ENCODE results near the gene CDCP1.

CDCP1 gene

GRCh38 chr3:45145681-45146614, at the start of gene CDCP1:
TSS of gene CDCP1 (minus strand) at chr3:45146378. CDS start at chr3:45146287, 91 bp downstream.
- DNase-seq: peak; percentile 49

GRCh38 chr3:45194791-45195190, 48.6 kb upstream of the CDCP1 start:
- no peak for DNase-seq

DNA sequence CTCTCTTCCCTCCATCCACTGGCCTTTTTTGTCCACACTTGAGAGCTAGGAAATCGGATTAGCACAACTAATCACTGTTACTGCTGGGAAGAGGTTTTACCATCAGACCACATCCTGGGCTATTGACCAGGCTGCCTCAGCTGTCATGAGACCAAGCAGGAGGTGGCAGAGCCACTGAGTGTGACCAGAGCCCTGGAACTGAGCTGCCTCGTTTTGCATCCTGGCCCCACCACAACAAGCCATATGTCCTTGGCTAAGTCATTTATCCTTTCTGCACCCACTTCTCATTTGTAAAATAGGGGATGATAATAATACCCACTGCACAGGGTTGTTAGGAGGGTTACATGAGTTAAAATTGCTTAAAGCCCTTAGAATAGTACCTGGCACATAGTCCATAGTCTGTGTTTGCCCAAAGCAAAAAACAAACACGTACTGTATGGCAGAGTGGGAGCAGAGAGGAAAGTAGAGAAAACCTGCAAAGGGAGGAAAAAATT, 45.8 kb upstream of the CDCP1 start:
- DNase-seq: no peak

DNA sequence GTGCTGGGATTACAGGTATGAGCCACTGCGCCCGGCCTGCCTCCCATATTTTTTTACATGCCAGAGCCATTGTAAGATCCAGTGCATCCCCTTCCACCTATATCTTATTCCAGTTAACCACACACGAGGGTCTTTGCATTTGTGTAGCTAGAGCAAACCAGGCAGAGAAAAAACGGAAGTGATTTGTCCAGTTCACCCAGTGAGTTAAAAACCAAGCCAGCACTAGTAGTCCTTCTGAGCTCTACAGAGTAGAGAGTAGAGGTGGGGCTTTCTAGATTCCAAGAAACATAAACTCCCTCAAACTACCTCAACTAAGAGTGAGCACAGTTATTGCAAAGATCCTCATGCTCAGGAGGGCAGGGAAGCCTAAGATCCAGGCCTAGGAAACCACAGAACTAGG, 45.2 kb upstream of the CDCP1 start:
- no peak for DNase-seq

GRCh38 chr3:45188719-45189659, 42.8 kb upstream of the CDCP1 start:
- no peak for DNase-seq

DNA sequence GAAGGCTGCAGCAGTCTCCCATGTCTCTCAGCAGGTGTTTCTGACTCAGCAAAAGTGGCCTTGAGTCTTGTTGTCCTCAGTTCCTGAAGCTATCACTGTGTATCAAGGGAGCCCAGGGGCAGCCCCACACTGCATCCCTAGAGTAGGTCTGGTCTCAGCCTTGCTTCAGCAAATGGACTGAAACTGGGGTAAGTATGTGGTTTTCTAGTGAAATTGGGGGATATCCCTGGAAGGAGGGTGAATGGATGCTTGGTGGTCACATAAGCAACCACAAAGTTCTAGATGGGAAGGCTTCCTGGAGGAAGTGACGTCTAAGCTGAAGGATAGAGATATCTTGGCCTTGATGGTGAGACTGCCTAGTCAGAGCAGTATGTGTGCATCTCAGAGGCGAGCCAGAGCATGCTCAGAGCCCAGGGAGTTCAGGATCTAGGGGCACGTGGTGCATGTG, 41.5 kb upstream of the CDCP1 start:
- no peak for DNase-seq

DNA sequence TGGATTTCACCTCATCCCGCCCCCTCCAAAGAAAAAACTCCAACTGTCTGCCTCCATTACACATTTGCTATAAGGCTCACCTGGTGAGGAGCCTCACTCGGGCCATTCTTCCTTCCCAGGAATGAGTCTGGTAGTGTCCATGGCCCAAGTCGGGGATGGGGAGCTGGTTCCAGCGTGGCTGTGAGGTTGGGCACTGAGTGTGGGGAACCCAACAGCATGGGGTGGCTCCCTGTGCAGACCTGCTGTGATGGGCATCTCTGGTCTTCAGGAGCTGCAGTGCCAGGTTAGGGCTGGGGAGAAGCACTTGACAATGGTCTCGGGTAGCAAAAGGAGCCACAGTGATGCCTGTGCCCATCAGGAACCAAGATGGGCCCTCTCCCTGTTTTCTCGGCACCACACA, 40.7 kb upstream of the CDCP1 start:
- no peak for DNase-seq

DNA sequence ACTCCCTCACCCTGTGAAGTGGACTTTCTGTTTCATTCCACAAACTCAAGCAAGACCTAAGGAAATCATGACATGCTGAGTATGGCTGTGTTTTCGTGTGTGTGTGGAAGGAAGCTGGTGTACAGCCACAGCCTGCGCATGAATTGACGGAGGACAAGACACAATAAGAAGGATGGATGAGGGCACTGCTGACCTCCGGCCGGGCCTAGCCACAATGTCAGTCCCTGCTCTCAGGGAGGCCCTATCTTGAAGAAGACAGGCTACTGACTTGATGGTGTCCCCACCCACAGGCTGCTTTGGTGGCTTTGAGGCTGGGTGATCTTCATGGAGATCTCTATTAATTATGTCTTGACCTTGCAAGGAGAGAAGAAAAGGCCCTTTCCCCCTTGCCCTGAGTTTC, 39.3 kb upstream of the CDCP1 start:
- DNase-seq: no peak

DNA sequence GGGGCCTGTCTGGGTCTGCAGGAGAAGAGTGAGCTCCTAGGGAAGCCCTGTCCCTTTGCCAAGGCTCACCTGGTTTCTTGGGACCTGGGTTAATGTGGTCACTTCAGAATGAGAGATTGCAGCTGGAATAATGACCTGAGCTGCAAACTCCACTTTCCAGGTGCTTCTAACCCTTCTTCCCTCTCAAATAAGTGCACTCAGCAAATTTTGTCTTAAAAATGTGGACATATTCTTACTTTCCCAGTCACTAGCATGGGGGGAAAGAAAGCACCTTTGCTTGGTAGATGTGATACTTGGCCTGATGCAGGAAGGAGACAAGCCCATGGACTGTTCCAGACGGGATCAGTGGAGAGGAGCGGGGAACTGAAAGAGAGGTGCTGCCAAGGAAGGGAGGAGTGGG, 38.9 kb upstream of the CDCP1 start:
- DNase-seq: no peak

DNA sequence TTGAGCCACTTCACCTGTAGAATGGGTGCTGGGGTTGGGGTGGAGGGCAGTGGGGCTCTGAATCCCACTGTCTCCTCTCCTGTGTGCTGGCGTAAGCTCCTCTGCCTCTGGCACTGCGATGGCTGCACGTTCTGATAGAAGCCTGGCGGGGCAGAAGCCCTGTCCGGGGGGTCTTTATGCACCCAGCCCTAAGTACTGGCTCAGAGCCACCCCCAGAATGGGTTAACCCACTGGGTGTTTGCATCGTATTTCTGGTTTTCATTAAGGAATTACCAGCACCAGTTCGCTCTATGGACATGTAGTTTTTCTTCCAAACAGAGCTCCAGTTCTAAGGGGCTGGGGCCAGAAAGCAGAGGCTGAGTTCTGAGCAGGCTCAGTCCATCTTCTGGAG, 37.7 kb upstream of the CDCP1 start:
- DNase-seq: no peak

DNA sequence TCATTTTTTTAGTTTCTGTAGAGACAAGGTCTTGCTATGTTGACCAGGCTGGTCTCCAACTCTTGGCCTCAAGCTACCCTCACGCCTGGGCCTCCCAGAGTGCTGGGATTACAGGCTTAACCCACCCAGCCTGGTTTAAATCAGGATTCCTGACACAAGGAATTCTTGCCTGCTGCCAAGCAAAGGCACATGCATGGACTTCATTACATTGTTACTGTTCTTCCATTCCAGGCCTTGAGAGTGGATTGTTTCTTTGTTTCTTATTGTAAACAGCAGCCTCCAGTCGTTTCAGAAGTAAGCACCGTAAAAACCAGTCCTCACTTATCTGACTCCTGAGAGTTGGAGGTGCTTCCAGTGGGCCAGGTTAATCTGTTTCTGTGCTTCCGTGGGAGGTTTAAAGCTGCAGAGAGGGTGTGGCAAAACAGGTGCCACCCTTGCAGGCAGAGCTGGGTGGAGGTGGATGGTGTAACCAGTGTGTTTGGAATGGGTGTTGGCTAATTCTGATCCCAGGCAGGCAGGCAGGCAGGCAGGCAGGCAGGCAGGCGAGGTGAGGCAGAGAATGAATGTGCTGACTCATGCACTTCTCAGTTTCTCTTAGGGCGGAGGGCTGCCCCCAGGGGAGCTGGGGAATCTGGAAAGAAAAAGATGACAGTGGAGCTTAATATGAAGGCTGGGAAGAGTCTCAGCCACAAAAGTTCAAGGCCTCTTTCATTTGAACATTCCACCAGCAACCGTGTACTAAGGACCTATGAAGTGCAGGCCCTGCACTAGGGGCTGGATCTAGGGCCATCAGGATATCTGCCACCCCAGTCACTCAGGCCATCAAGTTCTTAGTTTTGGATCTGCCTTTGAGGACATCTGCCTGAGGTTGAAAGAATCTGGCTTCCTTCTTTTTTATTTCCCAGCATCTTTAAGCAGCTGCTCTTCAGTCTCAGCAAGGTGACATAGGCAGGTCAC, 37.0 kb upstream of the CDCP1 start:
- DNase-seq: no peak

DNA sequence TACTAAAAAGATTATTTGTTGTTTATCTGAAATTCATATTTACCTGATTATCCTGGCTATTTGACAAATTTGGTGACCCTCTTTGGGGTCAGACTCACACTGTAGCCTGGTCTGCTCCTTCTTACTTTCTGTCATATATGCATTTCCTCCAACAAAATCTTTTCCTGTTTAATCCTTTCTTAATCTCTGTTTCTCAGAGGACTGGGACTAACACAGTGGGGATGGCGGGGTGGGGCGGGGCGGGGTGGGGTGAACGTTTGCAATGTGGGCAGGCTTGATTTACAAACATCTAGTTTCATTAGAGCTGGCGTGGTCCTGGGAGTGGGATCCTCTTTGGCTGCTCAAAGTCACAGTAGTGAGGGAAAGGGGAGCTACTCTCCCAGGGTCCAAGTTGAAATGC, 35.3 kb upstream of the CDCP1 start:
- no peak for DNase-seq

GRCh38 chr3:45180899-45181298, 34.7 kb upstream of the CDCP1 start:
- no peak for DNase-seq

- DNase-seq: no peak
Measured at GRCh38 chr3:45180051-45180450, 33.9 kb upstream of the CDCP1 start.

- no peak for DNase-seq
Measured at GRCh38 chr3:45179163-45179562, 33.0 kb upstream of the CDCP1 start.

GRCh38 chr3:45178183-45179023, 32.2 kb upstream of the CDCP1 start:
- DNase-seq: no peak

- DNase-seq: no peak
Measured at GRCh38 chr3:45176912-45177311, 30.7 kb upstream of the CDCP1 start.

DNA sequence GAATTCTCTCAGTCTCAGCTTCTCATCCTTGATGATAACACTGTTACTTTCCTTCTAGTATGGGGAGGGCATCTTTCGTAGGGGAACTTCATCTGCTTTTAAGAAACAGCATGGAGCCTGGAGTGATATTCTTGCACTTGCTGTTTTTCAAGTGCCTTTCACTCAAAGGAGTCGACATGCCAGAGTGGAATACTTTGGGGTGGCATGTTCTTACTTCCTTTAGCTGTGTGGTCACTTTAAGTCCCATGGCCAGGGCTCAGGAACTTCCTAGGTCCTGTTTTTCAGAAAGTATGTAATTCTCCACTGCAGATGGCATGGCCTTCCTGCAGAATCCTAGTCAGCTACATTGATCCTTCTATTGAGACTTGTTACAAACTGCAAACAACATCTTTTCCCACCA, 28.1 kb upstream of the CDCP1 start:
- no peak for DNase-seq

- DNase-seq: no peak
Measured at GRCh38 chr3:45173776-45174175, 27.6 kb upstream of the CDCP1 start.

GRCh38 chr3:45171283-45171682, 25.1 kb upstream of the CDCP1 start:
- DNase-seq: no peak

DNA sequence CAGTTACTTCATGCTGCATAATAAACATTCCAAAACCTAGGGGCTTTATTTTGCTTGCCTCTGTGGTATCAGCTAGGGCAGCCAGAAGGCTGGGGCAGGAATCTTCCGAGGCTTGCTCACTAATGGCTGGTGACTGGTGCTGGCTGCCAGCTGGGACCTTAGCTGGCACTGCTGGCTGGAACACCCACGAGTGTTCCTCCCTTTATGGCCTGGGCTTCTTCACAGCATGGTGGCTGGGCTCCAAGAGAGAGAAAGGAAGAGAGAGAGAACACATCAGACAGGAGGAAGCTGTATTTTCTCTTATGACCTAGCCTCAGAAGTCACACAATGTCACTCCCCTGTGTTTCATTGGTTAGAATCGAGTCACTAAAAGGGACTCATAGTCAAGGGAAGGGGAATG, 23.9 kb upstream of the CDCP1 start:
- DNase-seq: no peak

Data from retina (tissue), 1 donor.